ENCODE results near the gene PPIE.
"Not testable (repeated sequence)": the region's sequence is repeated elsewhere in the genome, so short reads cannot be mapped to it uniquely, and the experiment has no call there.

The PPIE gene

DNA sequence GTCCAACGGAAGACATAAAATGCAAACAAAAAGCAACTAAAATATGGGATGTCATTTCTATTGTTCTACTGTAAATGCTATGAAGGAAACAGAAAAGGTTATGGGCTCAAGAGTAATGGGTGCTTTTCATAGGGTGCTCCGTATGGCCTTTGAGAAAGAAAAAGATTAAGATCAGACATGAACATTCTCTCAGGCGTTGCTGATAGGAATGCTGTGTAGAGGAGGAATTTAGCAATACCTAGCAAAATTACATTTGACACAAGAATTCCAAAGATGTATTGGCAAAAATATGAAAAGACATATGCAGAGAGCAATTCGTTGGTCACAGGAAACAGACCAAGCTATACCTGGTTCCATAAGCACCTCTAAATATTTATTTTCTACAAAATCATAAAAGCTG, 38.2 kb downstream of the PPIE start:
- no peaks in the 10 kb centered on the region for H3K36me3 ChIP-seq (ENCODE audit: control insufficient read depth, insufficient read depth, low read length)
- H3K9ac ChIP-seq (ENCODE audit: low read length), result no peak overlapping the region
- no peaks in the 10 kb centered on the region for H3K4me1 ChIP-seq (ENCODE audit: control insufficient read depth, insufficient read depth, low read length)
- no peak overlapping the region for H3K27ac ChIP-seq (ENCODE audit: low read depth, low read length)
- no peaks in the 10 kb centered on the region for H3K27me3 ChIP-seq (ENCODE audit: control insufficient read depth, insufficient read depth, low read length)
- no peak overlapping the region for H3K4me3 ChIP-seq (ENCODE audit: low read length)

DNA sequence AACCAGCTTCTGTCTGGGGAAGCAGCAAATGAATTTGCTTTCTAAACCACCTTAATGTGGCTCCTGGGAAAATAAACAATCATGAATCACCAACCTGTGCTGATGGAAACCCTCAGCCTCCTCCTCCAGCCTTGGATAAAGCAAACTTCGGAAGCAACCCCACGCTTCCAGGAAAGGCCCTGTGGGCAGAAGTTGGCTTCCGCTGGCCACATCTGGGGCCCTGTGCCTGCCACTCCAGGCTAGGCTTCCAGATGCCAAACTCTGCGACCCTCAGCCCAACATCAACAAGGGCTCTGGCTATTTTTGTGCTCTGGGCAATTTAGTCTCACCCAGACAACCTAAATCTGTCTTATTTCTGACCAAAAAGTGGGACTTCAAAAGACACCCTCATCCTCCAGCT, 38.6 kb downstream of the PPIE start:
- Histone ChIP-seq H3K4me3 (ENCODE audit: low read length) (no peak overlapping the region), H3K36me3 (ENCODE audit: control insufficient read depth, insufficient read depth, low read length) (no peaks in the 10 kb centered on the region), H3K27ac (ENCODE audit: low read depth, low read length) (no peak overlapping the region), H3K4me1 (ENCODE audit: control insufficient read depth, insufficient read depth, low read length) (no peaks in the 10 kb centered on the region), H3K27me3 (ENCODE audit: control insufficient read depth, insufficient read depth, low read length) (no peaks in the 10 kb centered on the region), H3K9ac (ENCODE audit: low read length) (no peak overlapping the region)

DNA sequence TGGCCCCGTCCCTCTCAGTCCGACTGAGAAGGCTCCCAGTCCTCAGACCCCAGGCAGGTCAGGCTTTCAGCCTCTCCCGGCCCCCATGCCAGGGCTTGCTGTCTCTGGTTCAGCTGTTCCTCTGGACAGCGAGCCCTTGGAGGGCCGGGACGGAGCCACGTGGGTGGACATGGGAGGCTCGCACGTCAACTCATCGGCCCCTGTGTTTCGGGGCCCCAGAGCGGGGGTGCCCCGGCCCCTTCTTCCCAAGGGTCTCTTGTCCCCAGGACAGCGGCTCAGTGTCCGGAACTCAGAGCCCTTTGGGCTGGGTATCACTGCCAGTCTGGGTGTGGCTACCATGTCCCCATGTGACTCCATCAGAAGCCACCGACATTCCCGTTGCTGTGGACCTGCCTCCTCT, 39.2 kb downstream of the PPIE start:
- not testable (repeated sequence) for H3K27me3 ChIP-seq (ENCODE audit: control insufficient read depth, insufficient read depth, low read length); H3K4me1 ChIP-seq (ENCODE audit: control insufficient read depth, insufficient read depth, low read length); H3K36me3 ChIP-seq (ENCODE audit: control insufficient read depth, insufficient read depth, low read length); H3K4me3 ChIP-seq (ENCODE audit: low read length); H3K9ac ChIP-seq (ENCODE audit: low read length); H3K27ac ChIP-seq (ENCODE audit: low read depth, low read length)

DNA sequence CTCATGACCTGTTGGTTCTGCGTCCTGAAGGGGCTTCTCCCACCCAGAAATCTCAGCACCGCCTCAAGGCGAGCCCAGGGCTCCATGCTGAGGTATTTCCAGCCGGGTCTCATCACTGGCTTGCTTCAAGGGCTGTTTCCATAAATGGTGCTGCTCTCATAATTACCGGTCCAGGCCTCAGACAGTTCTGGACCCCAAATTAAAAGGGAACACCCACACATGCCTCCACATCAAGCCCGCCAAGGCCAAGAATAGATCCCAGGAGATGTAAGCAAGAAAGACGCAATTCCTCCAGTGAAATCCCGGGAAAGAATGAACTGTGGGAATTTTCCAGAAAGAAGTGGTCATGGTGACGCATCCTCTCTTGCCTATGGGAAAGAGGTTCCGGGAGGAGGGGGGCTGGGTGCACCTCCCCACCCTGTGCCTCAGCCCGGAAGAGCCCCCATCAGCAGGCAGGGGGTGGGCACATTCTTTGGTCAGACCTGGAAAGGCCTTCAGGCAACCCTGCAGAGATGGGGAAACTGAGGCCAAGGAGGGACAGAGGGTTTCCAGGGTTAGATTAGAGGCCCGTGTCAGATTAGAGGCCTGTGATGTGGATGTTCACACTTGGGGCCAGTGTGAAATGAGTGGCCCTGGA, 39.9 kb downstream of the PPIE start:
- not testable (repeated sequence) for H3K27ac ChIP-seq (ENCODE audit: low read depth, low read length); H3K4me3 ChIP-seq (ENCODE audit: low read length); H3K4me1 ChIP-seq (ENCODE audit: control insufficient read depth, insufficient read depth, low read length); H3K9ac ChIP-seq (ENCODE audit: low read length); H3K27me3 ChIP-seq (ENCODE audit: control insufficient read depth, insufficient read depth, low read length); H3K36me3 ChIP-seq (ENCODE audit: control insufficient read depth, insufficient read depth, low read length)

DNA sequence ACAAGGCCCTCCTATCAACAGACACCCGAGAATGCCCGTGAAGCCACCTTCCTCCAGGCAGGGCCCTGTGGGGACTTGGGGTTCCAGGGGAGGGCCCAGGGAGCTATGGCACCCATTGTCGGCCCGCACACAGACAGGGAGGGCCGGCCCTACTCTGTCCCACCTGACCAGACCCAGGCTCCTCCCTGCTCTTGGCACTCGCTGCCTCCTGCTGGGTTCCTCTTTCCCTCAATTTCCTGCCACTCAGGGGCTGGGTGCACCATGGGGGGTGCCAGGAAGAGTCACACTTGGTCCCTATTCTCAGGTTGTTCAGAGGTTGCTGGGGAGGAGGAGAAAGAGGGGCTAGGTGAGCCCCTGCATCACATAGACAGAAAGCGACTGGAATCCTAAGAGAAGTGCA, 40.5 kb downstream of the PPIE start:
- Histone ChIP-seq H3K9ac (ENCODE audit: low read length) (no peak overlapping the region), H3K4me3 (ENCODE audit: low read length) (no peak overlapping the region), H3K27me3 (ENCODE audit: control insufficient read depth, insufficient read depth, low read length) (no peaks in the 10 kb centered on the region), H3K4me1 (ENCODE audit: control insufficient read depth, insufficient read depth, low read length) (no peaks in the 10 kb centered on the region), H3K27ac (ENCODE audit: low read depth, low read length) (no peak overlapping the region), H3K36me3 (ENCODE audit: control insufficient read depth, insufficient read depth, low read length) (no peaks in the 10 kb centered on the region)

DNA sequence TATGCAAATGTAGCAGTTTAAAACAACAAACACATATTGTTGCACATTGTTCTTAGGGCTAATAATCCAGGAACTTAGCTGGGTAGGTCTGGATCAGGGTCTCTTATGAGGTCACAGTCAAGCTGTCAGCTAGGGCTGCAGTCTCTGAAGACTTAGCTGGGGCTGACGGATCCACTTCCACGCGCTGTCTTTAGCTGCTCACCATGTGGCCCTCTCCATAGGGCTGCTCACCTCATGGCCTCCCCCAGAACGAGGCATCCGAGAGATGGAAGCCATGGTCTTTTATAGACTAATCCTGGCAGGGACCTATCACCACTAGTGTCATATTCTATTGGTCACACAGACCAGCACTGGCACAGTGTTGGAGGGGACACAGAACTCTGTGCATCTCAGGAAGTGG, 41.1 kb downstream of the PPIE start:
- no peak overlapping the region for H3K9ac ChIP-seq (ENCODE audit: low read length)
- H3K36me3 ChIP-seq (ENCODE audit: control insufficient read depth, insufficient read depth, low read length), result no peaks in the 10 kb centered on the region
- no peaks in the 10 kb centered on the region for H3K27me3 ChIP-seq (ENCODE audit: control insufficient read depth, insufficient read depth, low read length)
- no peaks in the 10 kb centered on the region for H3K4me1 ChIP-seq (ENCODE audit: control insufficient read depth, insufficient read depth, low read length)
- H3K27ac ChIP-seq (ENCODE audit: low read depth, low read length), result no peak overlapping the region
- H3K4me3 ChIP-seq (ENCODE audit: low read length), result no peak overlapping the region

DNA sequence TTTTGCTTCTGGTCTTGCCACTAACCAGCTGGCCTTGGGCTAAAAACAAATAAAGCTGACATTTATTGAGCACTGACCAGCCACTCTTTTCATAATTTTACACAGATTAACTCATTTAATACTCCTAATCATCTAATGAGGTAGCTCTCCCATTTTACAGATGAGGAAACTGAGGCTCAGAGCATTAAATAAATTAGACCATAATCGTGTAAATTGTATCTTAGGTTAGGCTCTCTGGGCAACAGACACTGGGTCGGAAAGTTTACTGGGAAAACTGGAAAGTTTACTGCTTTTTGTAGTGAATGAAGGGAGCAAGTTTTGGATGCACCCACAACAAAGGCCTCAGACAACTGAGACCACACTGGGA, 42.6 kb downstream of the PPIE start:
- no peaks in the 10 kb centered on the region for H3K4me1 ChIP-seq (ENCODE audit: control insufficient read depth, insufficient read depth, low read length)
- H3K9ac ChIP-seq (ENCODE audit: low read length), result no peak overlapping the region
- no peak overlapping the region for H3K27ac ChIP-seq (ENCODE audit: low read depth, low read length)
- no peak overlapping the region for H3K4me3 ChIP-seq (ENCODE audit: low read length)
- H3K27me3 ChIP-seq (ENCODE audit: control insufficient read depth, insufficient read depth, low read length), result no peaks in the 10 kb centered on the region
- H3K36me3 ChIP-seq (ENCODE audit: control insufficient read depth, insufficient read depth, low read length), result no peaks in the 10 kb centered on the region

DNA sequence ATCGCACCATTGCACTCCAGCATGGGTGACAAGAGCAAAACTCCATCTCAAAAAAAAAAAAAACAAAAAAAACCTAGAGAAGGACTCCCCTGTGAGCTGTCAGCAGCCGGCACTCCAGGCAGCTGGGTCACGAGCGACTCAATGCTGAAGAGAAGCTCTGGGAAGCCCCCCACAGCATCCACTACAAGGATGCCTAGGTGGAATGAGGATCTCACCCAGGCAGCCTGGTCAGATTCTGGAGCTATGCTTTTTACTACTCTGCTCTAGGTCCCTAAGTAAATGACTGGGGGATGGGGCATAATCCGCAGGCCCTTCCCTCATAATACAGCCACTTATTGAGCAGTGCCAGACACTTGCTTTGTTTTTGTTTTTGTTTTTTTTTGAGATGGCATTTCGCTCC, 43.4 kb downstream of the PPIE start:
- no peaks in the 10 kb centered on the region for H3K4me1 ChIP-seq (ENCODE audit: control insufficient read depth, insufficient read depth, low read length)
- no peak overlapping the region for H3K27ac ChIP-seq (ENCODE audit: low read depth, low read length)
- no peaks in the 10 kb centered on the region for H3K27me3 ChIP-seq (ENCODE audit: control insufficient read depth, insufficient read depth, low read length)
- no peaks in the 10 kb centered on the region for H3K36me3 ChIP-seq (ENCODE audit: control insufficient read depth, insufficient read depth, low read length)
- H3K9ac ChIP-seq (ENCODE audit: low read length), result no peak overlapping the region
- no peak overlapping the region for H3K4me3 ChIP-seq (ENCODE audit: low read length)

DNA sequence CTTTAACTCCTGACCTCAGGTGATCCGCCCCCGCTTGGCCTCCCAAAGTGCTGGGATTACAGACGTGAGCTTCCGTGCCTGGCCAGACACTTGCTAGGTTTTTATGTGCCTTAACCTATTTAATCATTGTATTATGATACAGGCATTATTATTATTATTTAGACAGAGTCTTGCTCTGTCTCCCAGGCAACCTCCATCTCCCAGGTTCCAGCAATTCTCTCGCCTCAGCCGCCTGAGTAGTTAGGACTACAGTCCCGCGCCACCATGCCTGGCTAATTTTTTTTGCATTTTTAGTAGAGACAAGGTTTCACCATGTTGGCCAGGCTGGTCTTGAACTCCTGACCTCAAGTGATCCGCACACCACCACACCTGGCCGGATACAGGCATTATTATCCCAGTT, 44.0 kb downstream of the PPIE start:
- not testable (repeated sequence) for H3K4me1 ChIP-seq (ENCODE audit: control insufficient read depth, insufficient read depth, low read length); H3K4me3 ChIP-seq (ENCODE audit: low read length); H3K27ac ChIP-seq (ENCODE audit: low read depth, low read length); H3K36me3 ChIP-seq (ENCODE audit: control insufficient read depth, insufficient read depth, low read length); H3K27me3 ChIP-seq (ENCODE audit: control insufficient read depth, insufficient read depth, low read length); H3K9ac ChIP-seq (ENCODE audit: low read length)

DNA sequence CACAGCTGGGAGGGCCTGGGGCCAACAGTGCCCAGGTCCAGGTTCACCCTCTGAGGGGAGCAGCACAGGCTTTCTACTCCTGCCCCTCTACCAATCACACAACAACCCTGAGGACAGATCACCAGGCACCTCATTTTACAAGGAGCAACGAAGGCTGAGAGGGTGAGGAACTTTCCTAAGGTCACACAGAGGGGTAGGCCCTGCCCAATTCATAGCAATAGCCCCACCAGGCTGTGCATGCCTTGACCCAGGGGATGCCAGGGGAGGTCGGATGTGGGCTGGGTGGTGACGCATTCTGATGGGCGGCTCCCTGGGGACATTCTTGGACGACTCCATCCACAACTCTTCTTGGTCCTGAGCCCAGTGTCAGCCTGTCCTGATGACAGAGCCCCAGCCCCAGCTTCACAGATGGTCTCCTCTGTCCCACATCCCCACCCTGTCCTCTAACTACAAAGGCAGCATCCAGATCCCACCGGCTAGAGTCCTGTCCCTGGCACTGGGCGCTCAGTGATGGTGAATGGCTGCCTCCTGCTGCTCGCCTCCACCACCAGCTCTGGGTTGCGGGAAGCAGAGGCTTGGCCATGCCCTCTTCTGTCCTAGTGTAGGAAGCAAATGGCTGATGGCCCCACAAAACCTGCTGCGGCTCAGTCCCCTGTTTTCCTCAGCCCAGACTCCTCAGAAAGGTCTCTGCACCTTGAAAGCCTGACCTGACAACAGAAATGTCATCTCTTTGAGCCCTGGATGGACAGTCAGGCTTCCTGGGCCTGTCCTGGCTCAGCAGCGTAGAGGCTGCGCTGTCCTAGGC, 47.8 kb downstream of the PPIE start:
- H3K4me1 ChIP-seq (ENCODE audit: control insufficient read depth, insufficient read depth, low read length); H3K27ac ChIP-seq (ENCODE audit: low read depth, low read length); H3K9ac ChIP-seq (ENCODE audit: low read length); H3K27me3 ChIP-seq (ENCODE audit: control insufficient read depth, insufficient read depth, low read length); H3K4me3 ChIP-seq (ENCODE audit: low read length); H3K36me3 ChIP-seq (ENCODE audit: control insufficient read depth, insufficient read depth, low read length): not testable (repeated sequence)

DNA sequence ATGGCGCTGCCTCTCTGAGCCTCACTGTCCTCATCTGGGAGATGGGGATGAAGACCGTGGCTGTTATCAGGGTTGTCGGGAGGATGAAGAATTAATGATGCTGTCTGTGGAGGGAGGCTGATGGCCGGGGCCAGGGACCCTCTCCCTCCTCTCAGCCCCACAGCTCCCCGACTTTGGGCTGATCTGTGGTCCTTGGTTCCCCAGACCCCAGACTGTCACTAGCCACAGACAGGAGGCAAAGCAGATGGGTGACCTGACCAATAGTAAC, 48.4 kb downstream of the PPIE start:
- H3K27ac ChIP-seq (ENCODE audit: low read depth, low read length); H3K9ac ChIP-seq (ENCODE audit: low read length); H3K36me3 ChIP-seq (ENCODE audit: control insufficient read depth, insufficient read depth, low read length); H3K4me1 ChIP-seq (ENCODE audit: control insufficient read depth, insufficient read depth, low read length); H3K27me3 ChIP-seq (ENCODE audit: control insufficient read depth, insufficient read depth, low read length); H3K4me3 ChIP-seq (ENCODE audit: low read length): not testable (repeated sequence)

DNA sequence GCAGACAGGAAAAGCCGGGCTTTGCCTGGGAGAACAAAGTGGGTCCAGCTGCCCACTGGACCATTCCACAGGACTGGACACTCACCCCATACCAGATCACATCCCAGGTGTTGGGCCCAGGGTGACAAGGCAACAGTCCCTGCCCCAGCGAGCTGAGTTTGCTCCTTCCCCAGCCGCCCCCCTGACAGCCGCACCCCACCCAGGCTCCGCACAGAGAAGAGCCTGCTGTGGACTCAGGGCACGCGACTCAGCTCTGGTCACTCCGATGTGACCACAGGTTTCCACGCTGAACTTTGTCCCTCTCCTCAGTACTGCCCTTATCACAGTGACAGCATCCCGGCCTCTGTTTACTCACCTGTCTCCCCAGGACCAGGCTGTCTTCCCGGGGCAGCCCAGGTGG, 48.8 kb downstream of the PPIE start:
- Histone ChIP-seq H3K36me3 (ENCODE audit: control insufficient read depth, insufficient read depth, low read length) (no peaks in the 10 kb centered on the region), H3K4me3 (ENCODE audit: low read length) (no peak overlapping the region), H3K27me3 (ENCODE audit: control insufficient read depth, insufficient read depth, low read length) (peaks cover 2% of the 10 kb centered on the region), H3K9ac (ENCODE audit: low read length) (no peak overlapping the region), H3K4me1 (ENCODE audit: control insufficient read depth, insufficient read depth, low read length) (no peaks in the 10 kb centered on the region), H3K27ac (ENCODE audit: low read depth, low read length) (no peak overlapping the region)

DNA sequence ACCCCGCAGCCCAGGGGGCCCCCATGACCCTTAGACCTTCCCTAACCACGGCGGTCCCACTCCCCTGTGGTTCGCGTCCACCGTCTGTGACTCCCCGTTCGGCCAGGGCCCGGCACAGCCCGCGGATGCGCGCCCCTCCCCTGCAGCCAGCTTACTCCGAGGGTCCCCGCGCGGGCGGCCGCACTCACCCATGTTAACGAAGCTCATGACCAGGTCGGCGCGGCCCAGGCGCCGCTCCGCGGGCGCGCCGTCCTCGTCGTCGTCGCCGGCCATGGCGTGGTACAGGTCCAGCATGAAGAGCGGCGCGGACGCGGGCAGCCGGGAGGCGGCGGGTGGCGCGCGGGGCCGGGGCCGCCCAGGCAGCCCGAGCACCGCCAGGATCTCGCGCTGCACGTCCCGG, 49.3 kb downstream of the PPIE start:
- not testable (repeated sequence) for H3K4me1 ChIP-seq (ENCODE audit: control insufficient read depth, insufficient read depth, low read length); H3K36me3 ChIP-seq (ENCODE audit: control insufficient read depth, insufficient read depth, low read length); H3K27ac ChIP-seq (ENCODE audit: low read depth, low read length); H3K4me3 ChIP-seq (ENCODE audit: low read length); H3K9ac ChIP-seq (ENCODE audit: low read length); H3K27me3 ChIP-seq (ENCODE audit: control insufficient read depth, insufficient read depth, low read length)

Measured in rectal smooth muscle tissue (tissue), 1 donor.